Hematopoietic multipotent progenitor cell treated with erythropoietin and hydrocortisone succinate and interleukin-3 and kit ligand, for 15 days (in vitro differentiated cells): ENCODE results near the gene SDF4.

Experiments used
- DNase-seq: peaks from one replicate; pipeline ENCODE4 v3.0.0-alpha.2; 2015; ENCODE audit warnings: low spot score

Gene SDF4

GRCh38 chr1:1231400-1232207 is at the start of gene SDF4:
Gene SDF4 (minus strand): TSS chr1:1232001. CDS start chr1:1228772, 3,229 bp downstream.
- peak; percentile 98 for DNase-seq

- no peak for DNase-seq
Measured at GRCh38 chr1:1280782-1281481, 49.1 kb upstream of the SDF4 start.

DNA sequence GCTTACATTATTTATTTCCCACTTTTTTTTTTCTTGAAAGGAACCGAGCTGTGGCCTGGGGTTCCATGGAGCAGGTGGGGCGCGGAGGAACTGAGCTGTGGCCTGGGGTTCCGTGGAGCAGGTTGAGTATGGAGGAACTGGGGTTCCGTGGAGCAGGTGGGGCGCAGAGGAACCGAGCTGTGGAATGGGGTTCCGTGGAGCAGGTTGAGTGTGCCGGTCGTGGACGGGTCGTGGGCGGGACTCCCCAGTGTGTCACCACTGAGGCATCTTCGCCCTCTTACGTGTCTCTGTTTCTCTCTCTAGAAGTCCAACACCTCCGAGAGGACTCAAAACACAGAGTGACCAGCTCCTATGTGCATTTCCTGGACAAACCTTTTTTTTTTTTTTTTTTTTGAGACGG is 47.2 kb upstream of the SDF4 start:
- no peak for DNase-seq

DNA sequence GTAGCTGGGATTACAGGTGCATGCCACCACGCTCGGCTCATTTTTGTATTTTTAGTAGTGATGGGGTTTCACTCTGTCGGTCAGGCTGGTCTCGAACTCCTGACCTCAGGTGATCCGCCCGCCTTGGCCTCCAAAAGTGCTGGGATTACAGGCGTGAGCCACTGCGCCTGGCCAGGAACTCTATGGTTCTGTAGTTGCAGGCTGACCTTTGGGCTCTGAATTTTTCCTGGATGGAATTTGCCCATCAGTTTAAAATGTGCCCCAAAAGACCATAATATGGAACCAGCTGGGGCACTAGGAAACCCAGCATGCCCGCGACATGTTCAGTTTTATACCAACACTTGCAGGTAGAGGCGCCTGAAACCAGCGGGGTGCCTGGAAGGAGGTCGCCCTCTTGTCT is 46.8 kb upstream of the SDF4 start:
- no peak for DNase-seq

DNA sequence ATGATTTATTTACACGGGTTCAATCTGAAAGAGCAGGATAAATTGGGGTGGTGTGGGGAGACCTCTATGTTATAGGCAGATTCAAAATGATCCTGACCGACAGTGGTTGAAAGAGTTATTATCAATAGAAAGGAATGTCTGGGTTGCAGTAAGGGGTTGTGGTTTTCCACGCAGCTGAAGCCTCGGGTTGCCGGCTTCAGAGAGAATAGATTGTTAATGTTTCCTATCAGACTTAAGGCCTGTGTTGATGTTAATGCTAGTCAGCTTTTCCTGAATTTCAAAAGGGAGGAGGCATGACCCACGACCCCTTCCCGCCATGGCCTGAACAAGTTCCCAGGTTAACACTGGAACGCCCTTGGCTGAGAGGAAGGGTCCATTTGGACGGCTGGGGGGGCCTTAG is 44.0 kb upstream of the SDF4 start:
- no peak for DNase-seq

DNA sequence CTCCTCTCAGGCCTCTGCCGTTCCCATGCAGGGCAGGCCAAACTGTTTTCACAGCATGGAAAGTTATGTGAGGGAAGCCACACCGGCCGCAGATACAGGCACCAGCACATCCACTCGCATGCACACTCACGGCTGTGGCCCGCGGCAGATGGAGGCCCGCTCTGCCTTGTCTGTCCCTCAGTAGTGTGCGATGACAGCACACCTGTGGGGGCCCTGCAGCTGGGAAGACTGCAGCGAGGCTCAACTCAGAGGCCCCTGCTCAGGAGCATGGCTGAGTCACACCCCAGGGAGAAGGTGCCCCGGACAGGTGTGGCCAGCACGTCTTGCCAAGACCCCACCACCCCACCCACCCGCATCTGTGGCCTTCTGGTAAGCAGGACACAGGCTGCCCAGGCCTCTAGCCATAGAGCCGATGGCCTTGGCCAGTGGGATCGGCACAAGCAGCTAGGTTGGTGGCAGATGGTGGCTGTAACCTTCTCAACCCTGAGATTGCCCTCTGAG is 43.2 kb upstream of the SDF4 start:
- no peak for DNase-seq

- no peak for DNase-seq
Measured at GRCh38 chr1:1274299-1274930, 42.6 kb upstream of the SDF4 start.

- peak; percentile 88 for DNase-seq
Measured at GRCh38 chr1:1273512-1274298, 41.9 kb upstream of the SDF4 start, which contains the start of gene UBE2J2. Gene UBE2J2 (minus strand): TSS chr1:1273854. CDS start chr1:1267992, 5,862 bp downstream.

GRCh38 chr1:1273209-1273511 is 41.4 kb upstream of the SDF4 start:
- no peak for DNase-seq

DNA sequence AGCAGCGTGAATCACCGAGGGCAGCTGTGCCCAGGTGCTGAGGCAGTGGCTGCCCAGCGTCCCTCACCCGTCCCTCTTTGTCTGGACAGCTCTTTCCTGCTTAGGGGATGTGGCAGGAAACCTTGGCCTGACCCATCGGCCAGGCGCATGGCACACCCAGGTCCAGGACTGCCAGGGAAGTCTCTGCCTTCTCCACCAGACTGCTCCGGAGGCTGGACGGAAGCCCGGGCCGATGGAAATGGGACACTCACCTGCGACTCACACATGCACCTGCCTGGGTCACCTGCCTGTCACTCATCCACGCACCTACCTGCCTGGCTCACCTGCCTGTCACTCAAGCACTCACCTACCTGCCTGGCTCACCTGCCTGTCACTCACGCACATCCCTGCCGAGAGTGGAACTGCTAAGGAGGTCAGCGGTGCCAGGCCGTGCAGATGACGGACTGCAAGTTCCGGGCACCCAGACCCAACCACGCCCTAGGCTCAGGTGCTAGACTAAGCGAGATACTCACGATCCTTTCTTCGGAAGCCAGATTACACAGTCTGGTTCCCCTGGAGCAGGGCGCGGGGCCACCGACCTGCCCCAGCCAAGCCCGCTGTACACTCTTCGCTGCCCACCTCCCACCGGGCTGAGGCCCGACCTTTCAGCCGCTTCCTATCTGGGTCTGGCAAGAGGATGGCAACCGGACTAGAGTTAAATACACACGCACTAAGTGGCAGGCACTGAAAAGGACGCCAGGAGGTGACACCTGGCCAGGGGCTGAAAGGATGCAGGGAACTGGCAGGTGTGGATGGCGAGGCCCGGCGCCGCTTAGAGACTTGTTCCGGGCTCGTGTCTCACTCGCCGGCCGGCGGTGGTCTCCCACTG is 40.8 kb upstream of the SDF4 start:
- no peak for DNase-seq

DNA sequence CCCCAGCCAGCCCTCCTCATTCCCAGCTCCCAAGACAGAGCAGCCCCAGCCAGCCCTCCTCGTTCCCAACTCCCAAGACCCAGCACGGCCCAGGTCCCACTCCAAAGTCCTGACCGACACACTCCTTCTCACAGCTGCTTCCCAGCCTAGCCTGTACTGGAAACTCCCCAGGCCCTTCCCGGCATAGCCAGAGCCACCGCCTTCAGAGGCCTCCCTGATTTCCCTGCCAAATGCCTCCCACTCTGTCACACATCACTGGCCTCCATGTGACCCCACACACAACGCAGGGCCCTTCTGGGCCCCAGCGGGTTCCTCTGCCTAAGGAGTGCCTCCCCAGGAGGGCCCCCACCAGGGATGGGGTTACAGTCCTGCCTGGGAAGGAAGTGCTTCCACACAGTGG is 39.0 kb upstream of the SDF4 start:
- DNase-seq, result no peak

DNA sequence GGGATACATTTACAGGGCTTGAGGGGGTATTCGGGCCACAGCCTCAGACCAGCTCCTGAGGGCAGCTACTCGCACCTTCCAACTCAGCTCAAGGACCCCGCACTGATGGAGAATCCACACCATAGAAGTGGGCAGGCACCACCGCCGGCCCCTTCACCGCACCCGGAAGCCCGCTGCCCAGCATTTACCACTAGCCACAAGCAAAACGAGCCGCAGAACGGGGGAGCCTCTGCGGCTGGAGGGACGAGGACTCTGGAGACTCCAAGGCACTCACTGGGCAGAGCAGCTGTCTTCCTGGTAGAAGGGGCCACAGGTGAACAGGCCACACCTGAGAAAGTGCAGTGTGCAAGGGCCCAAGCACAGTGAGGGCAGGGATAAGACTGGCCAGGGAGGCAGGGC is 36.5 kb upstream of the SDF4 start:
- DNase-seq, result no peak

DNA sequence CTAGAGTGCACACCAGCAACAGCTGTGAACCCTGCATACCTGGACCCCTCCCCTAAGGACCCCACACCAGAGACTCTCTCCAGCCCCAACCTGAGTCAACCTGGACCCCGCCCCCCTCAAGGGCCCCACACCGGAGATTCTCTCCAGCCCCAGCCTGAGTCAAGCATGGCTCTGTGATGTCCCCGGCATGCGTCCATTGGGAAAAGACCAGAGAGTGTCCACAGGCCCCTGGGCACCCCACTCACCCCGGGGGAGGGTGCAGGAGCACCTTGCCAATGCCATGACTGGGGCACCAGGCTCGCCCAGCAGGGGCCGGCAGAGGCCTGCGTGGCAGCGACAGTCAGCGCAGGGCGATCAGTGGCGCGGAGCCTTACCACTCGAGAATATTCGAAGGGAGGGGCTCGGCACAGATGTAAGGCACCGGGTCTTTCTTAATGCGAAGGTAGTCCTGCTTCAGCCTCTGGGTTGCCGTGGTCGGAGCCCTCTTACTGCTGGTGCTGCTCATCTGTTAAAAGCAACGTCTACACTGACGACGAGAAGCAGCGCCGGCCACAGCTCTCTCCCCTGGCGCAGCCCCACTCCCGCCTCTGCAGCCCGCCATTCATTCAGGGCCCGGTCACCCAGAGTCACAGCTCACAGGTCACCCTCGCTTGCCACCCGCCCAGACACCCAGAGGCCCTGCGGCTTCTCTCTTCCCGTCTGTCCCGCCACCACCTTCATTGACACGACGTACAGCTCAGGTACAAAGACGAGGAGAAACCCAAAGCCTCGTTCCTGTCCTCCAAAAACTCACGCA is 35.9 kb upstream of the SDF4 start:
- no peak for DNase-seq

DNA sequence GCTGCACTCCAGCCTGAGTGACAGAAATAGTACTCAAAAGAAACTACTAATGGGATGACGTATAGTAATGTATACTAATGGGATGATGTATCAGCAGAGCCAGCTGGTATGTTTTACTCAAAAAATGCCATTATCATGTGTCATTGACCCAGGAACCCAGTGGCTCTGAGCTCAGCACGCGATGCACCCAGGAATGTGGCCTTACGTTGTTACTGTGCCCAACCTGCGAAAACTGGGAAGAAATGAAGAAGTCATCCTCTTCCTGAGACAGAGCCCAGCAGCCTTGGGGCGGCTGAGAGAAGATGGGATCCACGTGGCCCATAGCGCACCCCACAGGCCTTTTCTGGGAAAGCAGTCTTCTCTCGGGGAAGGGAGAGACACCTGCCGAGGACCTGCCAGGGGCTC is 33.1 kb upstream of the SDF4 start:
- no peak for DNase-seq

DNA sequence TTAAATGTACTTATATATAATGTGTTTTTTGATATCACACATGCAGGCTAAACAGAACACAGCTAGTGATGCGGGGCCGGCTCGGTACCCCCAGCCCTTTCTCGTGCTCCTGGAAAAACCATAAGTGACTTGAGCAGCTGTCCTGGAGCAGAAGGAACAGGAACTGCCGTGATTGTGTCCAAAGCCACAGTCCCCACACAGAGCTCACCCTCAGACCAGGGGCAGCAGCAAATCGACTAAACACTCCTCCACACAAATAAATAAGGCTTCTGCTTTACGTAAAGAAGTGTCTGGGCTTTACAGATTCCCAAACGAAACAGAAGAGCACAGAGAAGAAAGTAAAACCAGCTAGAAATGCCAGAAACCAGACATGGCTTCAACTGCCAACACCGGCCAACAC is 32.2 kb upstream of the SDF4 start:
- no peak for DNase-seq

- no peak for DNase-seq
Measured at GRCh38 chr1:1262758-1263157, 31.0 kb upstream of the SDF4 start.

DNA sequence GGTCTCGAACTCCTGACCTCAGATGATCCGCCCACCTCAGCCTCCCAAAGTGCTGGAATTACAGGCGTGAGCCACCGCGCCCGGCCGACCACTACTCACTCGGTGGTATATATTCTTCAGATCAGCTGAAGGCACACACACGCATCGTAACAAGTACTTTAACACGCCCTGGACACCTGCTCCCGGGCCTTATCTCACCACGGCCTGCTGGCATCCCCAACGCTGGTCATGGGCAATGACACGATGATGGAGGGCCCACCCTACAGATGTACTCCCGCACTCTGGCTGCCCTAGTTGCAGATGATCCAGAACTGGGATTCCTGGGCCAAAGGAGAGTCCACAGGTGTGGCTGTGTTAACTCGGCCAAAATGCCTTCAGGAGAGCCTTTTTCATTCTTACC is 30.3 kb upstream of the SDF4 start:
- peak; percentile 67 for DNase-seq

DNA sequence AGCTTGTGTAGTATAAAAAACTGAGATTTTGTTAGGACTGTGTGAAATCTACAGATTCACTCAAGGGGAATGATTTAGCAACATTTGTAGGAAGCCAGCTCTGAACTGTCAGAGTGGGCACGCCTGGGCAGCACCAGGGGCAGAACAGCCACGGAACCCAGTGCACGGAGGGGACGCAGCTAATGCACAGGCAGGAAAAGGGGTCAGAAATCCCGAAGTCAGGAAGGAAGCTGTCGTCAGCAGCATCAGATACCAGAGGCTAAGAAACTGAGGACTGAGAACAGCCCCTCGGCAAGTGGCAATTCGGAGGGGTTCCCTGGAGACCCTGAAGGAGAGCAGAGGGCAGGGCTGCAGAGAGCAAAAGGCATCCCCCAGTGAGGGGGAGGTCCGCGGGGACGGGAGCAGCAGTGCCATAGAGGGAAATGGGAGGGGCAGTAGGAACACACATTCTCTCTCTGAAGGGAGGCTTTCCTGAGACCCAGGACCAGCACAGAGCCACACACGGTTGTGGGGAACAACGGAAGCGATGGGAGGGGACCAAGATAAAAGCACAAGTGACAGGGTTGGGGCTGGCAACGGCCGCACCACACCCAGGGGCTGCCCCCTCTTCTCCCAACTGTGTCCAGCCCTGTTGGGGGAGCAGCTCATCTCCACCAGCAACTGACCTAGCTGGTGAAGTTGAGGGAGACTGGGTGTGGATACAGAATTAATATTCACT is 29.2 kb upstream of the SDF4 start:
- DNase-seq, result no peak

GRCh38 chr1:1259951-1260600 is 28.3 kb upstream of the SDF4 start:
- DNase-seq, result peak; percentile 36
